ENCODE data around the gene PKP1.

The PKP1 gene

GRCh38 chr1:201300641-201301040 lies 17.3 kb downstream of the PKP1 start:
- Histone ChIP-seq H2AFZ (ENCODE audit: low read depth, low read length) (no peak overlapping the region), H3K4me1 (ENCODE audit: control insufficient read depth, insufficient read depth, low read depth, low read length) (peaks cover 2% of the 10 kb centered on the region), H3K14ac (ENCODE audit: low read length in 2 of 2) (no peak overlapping the region), H2AK5ac (ENCODE audit: low read length, severe bottlenecking) (no peak overlapping the region), H3K9ac (ENCODE audit: low read length) (no peak overlapping the region), H3K4me2 (ENCODE audit: low read length, poor library complexity, severe bottlenecking) (no peak overlapping the region), H3K18ac (ENCODE audit: low read depth in 1 of 2, low read length in 2 of 2) (no peak overlapping the region), H3K79me1 (replicated peaks; ENCODE audit: low read length, poor library complexity, severe bottlenecking) (no peaks in the 10 kb centered on the region), H3K4me3 (ENCODE audit: insufficient read depth in 1 of 2, low read depth in 1 of 2, low read length in 2 of 2) (no peak overlapping the region), H4K91ac (ENCODE audit: low read length) (no peak overlapping the region), H3K4ac (ENCODE audit: low read depth in 1 of 2, low read length in 2 of 2) (no peak overlapping the region), H3K27ac (ENCODE audit: low read length, poor library complexity, severe bottlenecking) (no peak overlapping the region), H2BK12ac (ENCODE audit: low read length in 2 of 2) (no peak overlapping the region), H2BK120ac (ENCODE audit: low read depth, low read length) (no peak overlapping the region), H3K27me3 (ENCODE audit: control insufficient read depth in 1 of 2, insufficient read depth in 1 of 2, low read length in 2 of 2) (peaks cover 20 to 40% of the 10 kb centered on the region in 2 experiments), H2BK15ac (ENCODE audit: low read depth, poor library complexity, severe bottlenecking) (no peak overlapping the region), H3K36me3 (ENCODE audit: control insufficient read depth in 1 of 2, insufficient read depth in 2 of 2, low read depth in 1 of 2, low read length in 2 of 2) (no peaks in the 10 kb centered on the region), H3K9me3 (ENCODE audit: control insufficient read depth, low read length) (no peaks in the 10 kb centered on the region), H2BK5ac (ENCODE audit: low read depth, low read length, poor library complexity, severe bottlenecking) (no peak overlapping the region), H3K23ac (ENCODE audit: low read length in 2 of 2) (peak overlapping the region in 1 of 2 experiments; percentile 42), H4K8ac (ENCODE audit: low read length) (no peak overlapping the region)
- DNase-seq = no peak
- WGBS = 67% methylated on average over 4 of the region's 4 CpGs

- Histone ChIP-seq H3K14ac (ENCODE audit: low read length in 2 of 2) (peak overlapping the region in 1 of 2 experiments; percentile 35), H4K91ac (ENCODE audit: low read length) (no peak overlapping the region), H3K9me3 (ENCODE audit: control insufficient read depth, low read length) (no peaks in the 10 kb centered on the region), H3K18ac (ENCODE audit: low read depth in 1 of 2, low read length in 2 of 2) (no peak overlapping the region), H3K4ac (ENCODE audit: low read depth in 1 of 2, low read length in 2 of 2) (no peak overlapping the region), H3K4me3 (ENCODE audit: insufficient read depth in 1 of 2, low read depth in 1 of 2, low read length in 2 of 2) (no peak overlapping the region), H3K4me1 (ENCODE audit: control insufficient read depth, insufficient read depth, low read depth, low read length) (no peaks in the 10 kb centered on the region), H3K36me3 (ENCODE audit: control insufficient read depth in 1 of 2, insufficient read depth in 2 of 2, low read depth in 1 of 2, low read length in 2 of 2) (no peaks in the 10 kb centered on the region), H2BK5ac (ENCODE audit: low read depth, low read length, poor library complexity, severe bottlenecking) (no peak overlapping the region), H2BK15ac (ENCODE audit: low read depth, poor library complexity, severe bottlenecking) (no peak overlapping the region), H3K27ac (ENCODE audit: low read length, poor library complexity, severe bottlenecking) (no peak overlapping the region), H3K79me1 (replicated peaks; ENCODE audit: low read length, poor library complexity, severe bottlenecking) (no peaks in the 10 kb centered on the region), H2BK120ac (ENCODE audit: low read depth, low read length) (no peak overlapping the region), H3K23ac (ENCODE audit: low read length in 2 of 2) (no peak overlapping the region), H3K9ac (ENCODE audit: low read length) (no peak overlapping the region), H2AK5ac (ENCODE audit: low read length, severe bottlenecking) (no peak overlapping the region), H3K4me2 (ENCODE audit: low read length, poor library complexity, severe bottlenecking) (no peak overlapping the region), H2AFZ (ENCODE audit: low read depth, low read length) (no peak overlapping the region), H3K27me3 (ENCODE audit: control insufficient read depth in 1 of 2, insufficient read depth in 1 of 2, low read length in 2 of 2) (peaks cover 29 to 53% of the 10 kb centered on the region in 2 experiments), H4K8ac (ENCODE audit: low read length) (no peak overlapping the region), H2BK12ac (ENCODE audit: low read length in 2 of 2) (no peak overlapping the region)
- DNase-seq = no peak
- 69% methylated on average over 19 of the region's 20 CpGs for WGBS
Measured at GRCh38 chr1:201302163-201303152, 19.2 kb downstream of the PKP1 start.

DNA sequence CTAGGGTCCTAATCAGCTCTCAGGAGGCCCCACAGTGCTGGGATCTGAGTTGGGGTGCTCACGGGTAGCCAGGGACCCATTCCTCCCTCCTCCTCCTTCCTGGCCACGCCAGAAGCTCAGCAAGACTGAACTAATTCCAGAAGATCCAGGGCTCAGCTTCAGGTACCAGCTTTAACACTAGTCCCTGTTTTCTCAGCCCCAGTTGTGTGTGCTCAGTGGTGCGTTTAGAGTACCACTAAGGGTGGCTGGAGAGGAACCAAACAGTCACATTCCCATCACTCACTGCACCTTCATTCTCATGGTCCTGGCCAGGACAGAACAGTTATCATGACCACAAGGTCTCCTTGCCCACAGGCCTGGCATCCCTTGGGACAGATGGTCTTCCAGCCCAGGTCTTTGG lies 20.8 kb downstream of the PKP1 start:
- H3K27ac ChIP-seq (ENCODE audit: low read length, poor library complexity, severe bottlenecking) = no peak overlapping the region
- H3K14ac ChIP-seq (ENCODE audit: low read length in 2 of 2) = no peak overlapping the region
- H2AFZ ChIP-seq (ENCODE audit: low read depth, low read length) = no peak overlapping the region

GRCh38 chr1:201305815-201306214 lies 22.5 kb downstream of the PKP1 start:
- Histone ChIP-seq H3K9ac (ENCODE audit: low read length) (no peak overlapping the region), H3K9me3 (ENCODE audit: control insufficient read depth, low read length) (no peaks in the 10 kb centered on the region), H3K4me3 (ENCODE audit: insufficient read depth in 1 of 2, low read depth in 1 of 2, low read length in 2 of 2) (no peak overlapping the region), H2BK5ac (ENCODE audit: low read depth, low read length, poor library complexity, severe bottlenecking) (no peak overlapping the region), H2AFZ (ENCODE audit: low read depth, low read length) (no peak overlapping the region), H3K4me1 (ENCODE audit: control insufficient read depth, insufficient read depth, low read depth, low read length) (peaks cover 3% of the 10 kb centered on the region), H2BK12ac (ENCODE audit: low read length in 2 of 2) (no peak overlapping the region), H3K23ac (ENCODE audit: low read length in 2 of 2) (no peak overlapping the region), H2BK120ac (ENCODE audit: low read depth, low read length) (no peak overlapping the region), H4K91ac (ENCODE audit: low read length) (no peak overlapping the region), H3K4ac (ENCODE audit: low read depth in 1 of 2, low read length in 2 of 2) (no peak overlapping the region), H3K27ac (ENCODE audit: low read length, poor library complexity, severe bottlenecking) (no peak overlapping the region), H3K27me3 (ENCODE audit: control insufficient read depth in 1 of 2, insufficient read depth in 1 of 2, low read length in 2 of 2) (peaks cover 48 to 76% of the 10 kb centered on the region in 2 experiments), H3K4me2 (ENCODE audit: low read length, poor library complexity, severe bottlenecking) (no peak overlapping the region), H2BK15ac (ENCODE audit: low read depth, poor library complexity, severe bottlenecking) (no peak overlapping the region), H3K18ac (ENCODE audit: low read depth in 1 of 2, low read length in 2 of 2) (no peak overlapping the region), H4K8ac (ENCODE audit: low read length) (no peak overlapping the region), H2AK5ac (ENCODE audit: low read length, severe bottlenecking) (no peak overlapping the region), H3K36me3 (ENCODE audit: control insufficient read depth in 1 of 2, insufficient read depth in 2 of 2, low read depth in 1 of 2, low read length in 2 of 2) (no peaks in the 10 kb centered on the region), H3K14ac (ENCODE audit: low read length in 2 of 2) (no peak overlapping the region), H3K79me1 (replicated peaks; ENCODE audit: low read length, poor library complexity, severe bottlenecking) (no peaks in the 10 kb centered on the region)
- no peak for DNase-seq
- 79% methylated on average over 5 of the region's 5 CpGs for WGBS

More for the DNA sequence above, 20.8 kb downstream of the PKP1 start:
- H3K4ac ChIP-seq (ENCODE audit: low read depth in 1 of 2, low read length in 2 of 2) = no peak overlapping the region
- H3K27me3 ChIP-seq (ENCODE audit: control insufficient read depth in 1 of 2, insufficient read depth in 1 of 2, low read length in 2 of 2) = peaks cover 36 to 68% of the 10 kb centered on the region in 2 experiments
- H3K4me1 ChIP-seq (ENCODE audit: control insufficient read depth, insufficient read depth, low read depth, low read length) = no peaks in the 10 kb centered on the region
- H3K36me3 ChIP-seq (ENCODE audit: control insufficient read depth in 1 of 2, insufficient read depth in 2 of 2, low read depth in 1 of 2, low read length in 2 of 2) = no peaks in the 10 kb centered on the region
- no peaks in the 10 kb centered on the region for H3K79me1 ChIP-seq (replicated peaks; ENCODE audit: low read length, poor library complexity, severe bottlenecking)
- no peak overlapping the region for H2AK5ac ChIP-seq (ENCODE audit: low read length, severe bottlenecking)
- H2BK15ac ChIP-seq (ENCODE audit: low read depth, poor library complexity, severe bottlenecking) = no peak overlapping the region
- no peak overlapping the region for H2BK120ac ChIP-seq (ENCODE audit: low read depth, low read length)
- no peak overlapping the region for H4K91ac ChIP-seq (ENCODE audit: low read length)
- no peak overlapping the region for H3K18ac ChIP-seq (ENCODE audit: low read depth in 1 of 2, low read length in 2 of 2)
- 67% methylated on average over 3 of the region's 3 CpGs for WGBS
- no peak overlapping the region for H2BK12ac ChIP-seq (ENCODE audit: low read length in 2 of 2)
- H4K8ac ChIP-seq (ENCODE audit: low read length) = no peak overlapping the region
- no peak overlapping the region for H2BK5ac ChIP-seq (ENCODE audit: low read depth, low read length, poor library complexity, severe bottlenecking)
- no peak overlapping the region for H3K4me3 ChIP-seq (ENCODE audit: insufficient read depth in 1 of 2, low read depth in 1 of 2, low read length in 2 of 2)
- no peaks in the 10 kb centered on the region for H3K9me3 ChIP-seq (ENCODE audit: control insufficient read depth, low read length)
- H3K4me2 ChIP-seq (ENCODE audit: low read length, poor library complexity, severe bottlenecking) = no peak overlapping the region
- no peak for DNase-seq
- H3K9ac ChIP-seq (ENCODE audit: low read length) = no peak overlapping the region
- no peak overlapping the region for H3K23ac ChIP-seq (ENCODE audit: low read length in 2 of 2)
